Kidney epithelial cell (primary cell): Measurements from ENCODE around the gene PEAR1. TPM values are rescaled to one million over a fixed set of nuclear protein-coding genes. Genes with fewer than 3 reads are reported as not detected.
A peak's percentile ranks its signal among the peaks of the same experiment; 100 is the strongest.

ENCODE experiments used
- DNase-seq: peaks from one replicate; pipeline ENCODE4 v3.0.0-alpha.2; 2010; ENCODE audit warnings: low read depth
- H3K27me3 ChIP-seq: 2 replicates; pipeline ENCODE4 v1.6.0; 2011; ENCODE audit warnings: low read length; ENCODE audit not compliant: control insufficient read depth, insufficient read depth
- H3K36me3 ChIP-seq: 2 replicates; pipeline ENCODE4 v1.5.1; 2011; ENCODE audit warnings: low read length; ENCODE audit not compliant: control insufficient read depth, insufficient read depth
- H3K4me3 ChIP-seq: 2 replicates; pipeline ENCODE4 v1.5.1; 2011; ENCODE audit warnings: low read depth, mild to moderate bottlenecking, control low read depth, low read length
- total RNA-seq: library from RNA; depleted of rRNA; stranded (reverse); fragments of >200 nt; gene quantifications from 2 replicates; pipeline ENCODE4 v1.2.3, GENCODE V29; 2015
- TF ChIP-seq, protein P1 (sequence below): IDR thresholded peaks from 2 replicates; pipeline ENCODE4 v1.5.1; 2011; ENCODE audit warnings: mild to moderate bottlenecking, moderate library complexity, low read length, control low read depth, inconsistent platforms; ENCODE audit not compliant: insufficient read depth, poor library complexity, severe bottlenecking

Gene PEAR1
- total RNA-seq, 1 donor from 2014 or later, result 10.3 TPM

DNA sequence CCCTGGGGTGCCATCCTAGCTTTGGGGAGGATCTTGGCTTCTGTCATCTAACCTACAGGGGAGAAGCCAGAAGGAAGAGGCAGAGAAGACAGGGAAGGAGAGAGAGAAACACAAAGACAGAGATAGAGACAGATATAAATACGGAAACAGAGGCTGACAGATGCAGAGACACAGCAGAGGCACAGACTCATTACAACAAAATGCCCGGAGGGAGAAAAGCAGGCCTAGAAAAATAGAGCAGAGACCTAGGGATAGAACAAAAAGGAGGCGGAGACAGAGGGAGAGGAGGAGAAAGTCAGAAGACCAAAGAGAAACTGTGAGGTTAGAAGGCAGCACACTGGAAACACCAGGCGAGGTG, 1.9 kb downstream of the PEAR1 start:
- Histone ChIP-seq H3K27me3 (peaks cover 3% of the 10 kb centered on the region), H3K4me3 (no peak overlapping the region), H3K36me3 (no peaks in the 10 kb centered on the region)
- no peak for DNase-seq
- TF ChIP-seq, protein P1, sequence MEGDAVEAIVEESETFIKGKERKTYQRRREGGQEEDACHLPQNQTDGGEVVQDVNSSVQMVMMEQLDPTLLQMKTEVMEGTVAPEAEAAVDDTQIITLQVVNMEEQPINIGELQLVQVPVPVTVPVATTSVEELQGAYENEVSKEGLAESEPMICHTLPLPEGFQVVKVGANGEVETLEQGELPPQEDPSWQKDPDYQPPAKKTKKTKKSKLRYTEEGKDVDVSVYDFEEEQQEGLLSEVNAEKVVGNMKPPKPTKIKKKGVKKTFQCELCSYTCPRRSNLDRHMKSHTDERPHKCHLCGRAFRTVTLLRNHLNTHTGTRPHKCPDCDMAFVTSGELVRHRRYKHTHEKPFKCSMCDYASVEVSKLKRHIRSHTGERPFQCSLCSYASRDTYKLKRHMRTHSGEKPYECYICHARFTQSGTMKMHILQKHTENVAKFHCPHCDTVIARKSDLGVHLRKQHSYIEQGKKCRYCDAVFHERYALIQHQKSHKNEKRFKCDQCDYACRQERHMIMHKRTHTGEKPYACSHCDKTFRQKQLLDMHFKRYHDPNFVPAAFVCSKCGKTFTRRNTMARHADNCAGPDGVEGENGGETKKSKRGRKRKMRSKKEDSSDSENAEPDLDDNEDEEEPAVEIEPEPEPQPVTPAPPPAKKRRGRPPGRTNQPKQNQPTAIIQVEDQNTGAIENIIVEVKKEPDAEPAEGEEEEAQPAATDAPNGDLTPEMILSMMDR, result no peak

DNA sequence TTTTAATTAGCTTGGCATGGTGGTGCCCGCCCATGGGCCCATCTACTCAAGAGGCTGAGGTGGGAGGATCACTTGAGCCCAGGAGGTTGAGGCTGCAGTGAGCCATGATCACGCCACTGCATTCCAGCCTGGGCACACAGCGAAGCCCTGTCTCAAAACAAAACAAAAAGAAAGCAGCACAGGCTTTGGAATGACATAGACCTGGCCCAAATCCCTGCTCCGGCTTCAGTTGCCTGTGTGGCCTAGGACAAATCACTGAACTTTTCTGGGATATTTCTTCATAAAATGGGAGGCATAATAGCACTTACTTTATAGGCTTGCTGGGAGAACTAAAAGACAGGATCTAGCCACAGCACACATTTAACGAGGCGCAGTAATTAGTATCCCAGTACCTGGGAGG, 2.4 kb downstream of the PEAR1 start:
- no peak overlapping the region for H3K4me3 ChIP-seq
- TF ChIP-seq, protein P1, result no peak
- no peak for DNase-seq
- H3K27me3 ChIP-seq, result peaks cover 3% of the 10 kb centered on the region
- no peaks in the 10 kb centered on the region for H3K36me3 ChIP-seq

DNA sequence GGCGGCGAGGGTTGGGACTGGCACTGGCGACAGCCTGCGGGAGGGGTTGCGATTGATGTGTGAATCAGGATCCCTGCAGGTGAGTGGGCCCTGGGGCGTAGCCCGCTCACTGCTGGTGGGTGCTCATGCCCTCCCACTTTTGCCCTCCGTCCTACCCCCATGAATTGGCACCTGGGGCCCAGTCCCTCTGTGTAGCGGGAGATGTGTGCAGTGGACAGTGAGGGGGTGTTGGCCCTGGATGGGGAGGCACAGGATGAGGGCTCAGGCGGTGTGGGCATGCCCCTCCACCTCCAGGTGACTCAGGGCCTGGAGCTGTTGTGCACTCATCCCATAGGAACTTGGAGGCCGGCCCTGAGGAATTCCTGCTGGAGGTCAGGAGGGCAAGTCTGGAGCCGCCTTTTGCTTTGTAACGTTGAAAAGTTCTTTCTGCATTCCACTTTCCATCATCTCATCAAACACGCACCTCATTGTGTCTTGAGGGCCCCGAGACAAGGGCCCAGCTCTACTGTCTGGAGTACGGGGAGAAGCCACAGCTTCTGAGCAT, 3.0 kb downstream of the PEAR1 start:
- H3K36me3 ChIP-seq, result no peaks in the 10 kb centered on the region
- peak; percentile 84 for DNase-seq
- TF ChIP-seq, protein P1, result no peak
- H3K27me3 ChIP-seq, result peaks cover 3% of the 10 kb centered on the region
- H3K4me3 ChIP-seq, result no peak overlapping the region

DNA sequence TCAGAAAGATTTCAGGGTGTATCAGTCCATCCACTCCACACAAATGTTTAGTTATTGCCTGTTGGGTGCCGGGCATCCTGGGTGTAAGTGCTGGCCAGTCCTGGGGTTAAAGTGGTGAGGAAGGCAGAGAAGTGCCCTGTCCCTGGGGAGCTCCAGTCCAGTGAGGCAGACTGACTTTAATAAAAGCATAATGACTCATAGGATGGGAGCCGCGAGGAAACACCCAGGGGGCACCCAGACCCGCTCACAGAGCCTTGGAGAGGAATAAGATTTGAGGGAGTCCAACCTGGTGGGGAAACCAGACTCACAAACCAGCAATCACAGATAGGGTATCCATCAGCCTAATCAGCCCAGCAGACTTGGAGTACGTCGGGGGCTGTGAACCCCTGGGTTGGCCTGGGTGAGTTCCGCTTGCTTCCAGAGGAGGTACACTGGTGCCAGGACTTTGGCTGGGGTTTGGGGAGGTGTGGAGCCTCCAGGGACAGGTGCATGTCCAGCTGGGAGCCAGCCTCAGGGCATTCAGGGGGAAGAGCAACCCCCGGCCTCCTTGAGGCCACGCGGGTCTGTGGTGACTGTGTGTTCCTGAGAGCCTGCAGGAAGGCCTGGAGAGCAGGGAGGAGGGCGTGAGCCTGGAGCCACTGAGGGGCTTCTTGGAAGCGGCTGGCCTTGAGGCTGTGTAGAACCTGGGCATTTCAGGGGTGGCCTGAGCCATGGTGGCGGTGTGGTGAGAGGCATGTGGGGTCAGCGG, 3.7 kb downstream of the PEAR1 start:
- Histone ChIP-seq H3K36me3 (no peaks in the 10 kb centered on the region), H3K4me3 (no peak overlapping the region), H3K27me3 (no peaks in the 10 kb centered on the region)
- DNase-seq, result peak; percentile 32
- TF ChIP-seq, protein P1, result no peak

DNA sequence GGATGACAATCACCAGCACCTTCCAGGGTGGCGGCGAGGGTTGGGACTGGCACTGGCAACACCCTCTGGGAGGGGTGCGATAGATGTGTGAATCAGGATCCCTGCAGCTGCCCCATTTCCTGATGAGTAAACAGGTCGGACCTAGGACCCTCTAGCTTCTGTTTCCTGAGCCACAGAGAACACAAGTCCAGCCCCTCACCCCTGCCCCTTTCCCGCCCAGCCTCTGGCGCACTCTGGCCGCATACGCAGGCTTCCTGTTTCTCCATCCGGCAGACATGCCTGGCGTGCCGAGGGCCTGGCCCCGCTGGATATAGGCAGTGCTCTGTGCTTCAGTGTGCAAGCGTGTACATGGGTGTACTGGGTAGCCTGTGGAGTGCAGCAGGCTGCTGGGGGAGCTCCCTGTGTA, 4.6 kb downstream of the PEAR1 start:
- H3K36me3 ChIP-seq, result no peaks in the 10 kb centered on the region
- peak; percentile 16 for DNase-seq
- TF ChIP-seq, protein P1, result no peak
- H3K4me3 ChIP-seq, result no peak overlapping the region
- no peaks in the 10 kb centered on the region for H3K27me3 ChIP-seq
